Astrocyte (in vitro differentiated cells and primary cell): ENCODE data around the gene RBM44.
"Not testable (repeated sequence)": the region's sequence is repeated elsewhere in the genome, so short reads cannot be mapped to it uniquely, and the experiment has no call there.

Experiments used
- CTCF ChIP-seq: IDR thresholded peaks from 2 replicates; pipeline ENCODE4 v1.5.1; 2011; ENCODE audit warnings: low read depth, mild to moderate bottlenecking, inconsistent platforms, low read length, moderate library complexity; ENCODE audit not compliant: insufficient read depth
- EZH2 ChIP-seq: IDR thresholded peaks from 2 replicates; pipeline ENCODE4 v1.6.1; 2012; ENCODE audit warnings: mild to moderate bottlenecking, low read length, inconsistent platforms; ENCODE audit not compliant: insufficient read depth

GRCh38 chr2:237783678-237784077 lies 14.9 kb upstream of the RBM44 start:
- not testable (repeated sequence) for TF ChIP-seq CTCF, EZH2
